Measurements from ENCODE around the gene BCL2.

Gene BCL2

GRCh38 chr18:63245600-63245999 lies 74.0 kb downstream of the BCL2 start:
- no peak for DNase-seq (ENCODE audit: low read depth, low spot score)
- ChIA-PET POLR2A (no interaction called here), CTCF (no interaction called here)
- no peak overlapping the region for H3K4me3 ChIP-seq (ENCODE audit: low read depth, low read length)
- no peak for TF ChIP-seq CTCF (IDR thresholded peaks at IDR 0.05; ENCODE audit: insufficient read depth, low read length, missing control alignments)

- no peak for TF ChIP-seq CTCF (IDR thresholded peaks at IDR 0.05; ENCODE audit: insufficient read depth, low read length, missing control alignments)
- ChIA-PET CTCF (no interaction called here), POLR2A (no interaction called here)
- DNase-seq (ENCODE audit: low read depth, low spot score) = no peak
- no peak overlapping the region for H3K4me3 ChIP-seq (ENCODE audit: low read depth, low read length)
These were observed 75.0 kb downstream of the BCL2 start for GRCh38 chr18:63244607-63245006.

- ChIA-PET CTCF (no interaction called here), POLR2A (no interaction called here)
- DNase-seq (ENCODE audit: low read depth, low spot score) = no peak
- H3K4me3 ChIP-seq (ENCODE audit: low read depth, low read length) = no peak overlapping the region
- TF ChIP-seq CTCF (IDR thresholded peaks at IDR 0.05; ENCODE audit: insufficient read depth, low read length, missing control alignments) = no peak
These were observed 77.8 kb downstream of the BCL2 start for GRCh38 chr18:63241760-63242159.

GRCh38 chr18:63241317-63241712 lies 78.3 kb downstream of the BCL2 start:
- no peak for TF ChIP-seq CTCF (IDR thresholded peaks at IDR 0.05; ENCODE audit: insufficient read depth, low read length, missing control alignments)
- CTCF ChIA-PET = no interaction called here
- DNase-seq (ENCODE audit: low read depth, low spot score) = no peak
- H3K4me3 ChIP-seq (ENCODE audit: low read depth, low read length) = no peak overlapping the region
- POLR2A ChIA-PET = no interaction called here

- no peak for TF ChIP-seq CTCF (IDR thresholded peaks at IDR 0.05; ENCODE audit: insufficient read depth, low read length, missing control alignments)
- no peak overlapping the region for H3K4me3 ChIP-seq (ENCODE audit: low read depth, low read length)
- POLR2A ChIA-PET = no interaction called here
- DNase-seq (ENCODE audit: low read depth, low spot score) = no peak
- CTCF ChIA-PET = no interaction called here
These were observed 78.8 kb downstream of the BCL2 start for GRCh38 chr18:63240531-63241316.

- H3K4me3 ChIP-seq (ENCODE audit: low read depth, low read length) = no peak overlapping the region
- ChIA-PET CTCF (no interaction called here), POLR2A (no interaction called here)
- no peak for DNase-seq (ENCODE audit: low read depth, low spot score)
- no peak for TF ChIP-seq CTCF (IDR thresholded peaks at IDR 0.05; ENCODE audit: insufficient read depth, low read length, missing control alignments)
These were observed 80.9 kb downstream of the BCL2 start for GRCh38 chr18:63238693-63239075.

Measured in AG04449 (cell line).